NB4 (cell line): ENCODE data around the gene XPO5.

Experiments
- DNase-seq: peaks from one replicate; pipeline ENCODE4 v3.0.0; 2010; ENCODE audit warnings: low read depth
- H3K4me3 ChIP-seq: one replicate; pipeline ENCODE4 v1.5.1; 2011; ENCODE audit warnings: mild to moderate bottlenecking, low read depth, low read length, moderate library complexity
- MYC ChIP-seq: IDR thresholded peaks from 2 replicates; pipeline ENCODE4 v1.6.1; 2011; ENCODE audit warnings: low read depth, low read length
- POLR2A ChIP-seq: IDR thresholded peaks from 2 replicates; pipeline ENCODE4 v1.6.1; 2011; ENCODE audit warnings: mild to moderate bottlenecking; ENCODE audit not compliant: insufficient read length; ENCODE audit errors: extremely low read depth
- TF ChIP-seq, protein P1 (sequence below): IDR thresholded peaks from 2 replicates; pipeline ENCODE4 v1.6.1; 2011; ENCODE audit warnings: low read depth, low read length
- TF ChIP-seq, protein P2 (sequence below): IDR thresholded peaks from one replicate; pipeline ENCODE4 v1.5.1; 2012; ENCODE audit warnings: low read depth, low read length

Gene XPO5

DNA sequence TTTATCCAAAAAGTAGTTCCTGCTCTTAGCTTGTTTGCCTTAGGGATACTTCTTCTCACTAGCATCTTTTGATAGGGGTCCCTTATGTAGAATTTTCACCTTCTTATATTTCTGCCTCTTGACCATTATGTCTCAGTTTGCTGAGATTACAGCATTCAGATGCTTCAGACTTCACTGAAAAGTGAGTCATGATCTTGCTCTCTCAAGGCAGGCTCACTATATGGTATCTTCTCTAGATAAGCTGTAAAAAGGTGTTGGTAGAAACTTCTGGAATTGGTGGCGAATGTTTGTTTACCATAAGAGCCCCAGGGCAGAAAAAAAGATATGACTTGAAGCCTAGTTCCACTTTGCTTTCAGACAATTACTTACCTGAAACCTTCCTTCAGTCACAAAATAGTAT is 33.6 kb upstream of the XPO5 start:
- TF ChIP-seq MYC, result no peak
- TF ChIP-seq, protein P1, sequence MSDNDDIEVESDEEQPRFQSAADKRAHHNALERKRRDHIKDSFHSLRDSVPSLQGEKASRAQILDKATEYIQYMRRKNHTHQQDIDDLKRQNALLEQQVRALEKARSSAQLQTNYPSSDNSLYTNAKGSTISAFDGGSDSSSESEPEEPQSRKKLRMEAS, result no peak
- TF ChIP-seq, protein P2, sequence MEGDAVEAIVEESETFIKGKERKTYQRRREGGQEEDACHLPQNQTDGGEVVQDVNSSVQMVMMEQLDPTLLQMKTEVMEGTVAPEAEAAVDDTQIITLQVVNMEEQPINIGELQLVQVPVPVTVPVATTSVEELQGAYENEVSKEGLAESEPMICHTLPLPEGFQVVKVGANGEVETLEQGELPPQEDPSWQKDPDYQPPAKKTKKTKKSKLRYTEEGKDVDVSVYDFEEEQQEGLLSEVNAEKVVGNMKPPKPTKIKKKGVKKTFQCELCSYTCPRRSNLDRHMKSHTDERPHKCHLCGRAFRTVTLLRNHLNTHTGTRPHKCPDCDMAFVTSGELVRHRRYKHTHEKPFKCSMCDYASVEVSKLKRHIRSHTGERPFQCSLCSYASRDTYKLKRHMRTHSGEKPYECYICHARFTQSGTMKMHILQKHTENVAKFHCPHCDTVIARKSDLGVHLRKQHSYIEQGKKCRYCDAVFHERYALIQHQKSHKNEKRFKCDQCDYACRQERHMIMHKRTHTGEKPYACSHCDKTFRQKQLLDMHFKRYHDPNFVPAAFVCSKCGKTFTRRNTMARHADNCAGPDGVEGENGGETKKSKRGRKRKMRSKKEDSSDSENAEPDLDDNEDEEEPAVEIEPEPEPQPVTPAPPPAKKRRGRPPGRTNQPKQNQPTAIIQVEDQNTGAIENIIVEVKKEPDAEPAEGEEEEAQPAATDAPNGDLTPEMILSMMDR, result no peak
- TF ChIP-seq POLR2A, result no peak
- no peak overlapping the region for H3K4me3 ChIP-seq
- DNase-seq, result no peak

DNA sequence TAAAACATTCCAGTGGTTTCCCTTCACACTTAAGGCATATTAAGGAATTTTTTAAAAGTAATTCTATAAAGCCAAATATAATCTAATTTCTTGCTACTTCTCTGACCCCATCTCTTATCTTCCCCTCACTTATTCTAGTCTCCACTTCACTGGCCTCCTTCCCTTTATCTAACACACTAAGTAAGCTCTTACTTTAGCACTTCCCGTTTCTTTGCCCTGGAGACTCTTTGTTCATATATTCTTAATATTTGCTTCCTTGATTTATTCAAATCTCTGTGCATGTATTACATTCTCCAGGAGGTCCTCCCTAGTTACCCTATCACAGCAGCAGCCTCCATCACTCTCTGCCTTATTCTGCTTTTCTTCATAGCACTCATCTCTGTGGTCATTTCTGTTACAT is 33.0 kb upstream of the XPO5 start:
- TF ChIP-seq, protein P2, result no peak
- TF ChIP-seq MYC (no peak), POLR2A (no peak)
- TF ChIP-seq, protein P1, result no peak
- H3K4me3 ChIP-seq, result no peak overlapping the region
- DNase-seq, result no peak

DNA sequence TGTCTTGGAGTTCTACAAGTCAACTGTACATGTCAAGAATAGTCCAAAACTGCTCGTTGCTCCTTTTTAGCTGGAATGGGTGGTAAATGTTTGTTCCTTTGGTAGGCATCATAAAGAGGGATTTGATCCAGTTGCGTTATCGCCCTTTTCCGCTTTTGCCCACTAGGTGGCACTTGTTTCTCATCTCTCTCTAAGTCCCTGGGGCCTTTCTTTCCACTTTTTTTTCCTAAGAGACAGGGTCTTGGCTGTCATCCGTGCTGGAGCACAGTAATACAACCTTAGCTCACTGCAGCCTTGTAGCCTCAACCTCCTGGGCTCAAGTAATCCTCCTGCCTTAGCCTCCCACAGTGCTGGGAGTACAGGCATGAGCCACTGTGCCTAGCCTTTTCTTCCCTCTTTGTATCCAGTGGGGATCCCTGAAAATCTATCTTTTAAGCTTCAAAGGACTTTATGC is 32.5 kb upstream of the XPO5 start:
- H3K4me3 ChIP-seq, result no peak overlapping the region
- peak; percentile 79 for DNase-seq
- TF ChIP-seq, protein P2, result peak; percentile 91
- TF ChIP-seq MYC (no peak), POLR2A (no peak)
- TF ChIP-seq, protein P1, result no peak

DNA sequence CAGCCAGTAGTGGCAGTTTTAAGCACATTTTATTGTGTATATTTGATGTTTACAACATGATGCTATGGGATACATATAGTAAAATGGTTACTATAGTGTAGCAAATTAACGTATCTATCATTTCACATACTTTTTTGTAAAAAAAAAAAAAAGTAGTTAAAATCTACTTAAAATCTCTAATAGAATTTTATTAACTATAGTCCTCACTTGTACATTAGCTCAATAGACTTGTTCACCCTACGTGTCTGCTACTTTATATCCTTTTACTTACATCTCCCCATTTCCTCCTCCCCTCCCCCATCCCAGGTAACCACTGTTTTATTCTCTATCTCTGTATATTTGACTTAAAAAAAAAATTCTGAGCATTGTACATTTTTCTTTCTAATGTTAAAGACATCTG is 30.2 kb upstream of the XPO5 start:
- H3K4me3 ChIP-seq, result no peak overlapping the region
- DNase-seq, result no peak
- TF ChIP-seq MYC (no peak), POLR2A (no peak)
- TF ChIP-seq, protein P2, result no peak
- TF ChIP-seq, protein P1, result no peak

DNA sequence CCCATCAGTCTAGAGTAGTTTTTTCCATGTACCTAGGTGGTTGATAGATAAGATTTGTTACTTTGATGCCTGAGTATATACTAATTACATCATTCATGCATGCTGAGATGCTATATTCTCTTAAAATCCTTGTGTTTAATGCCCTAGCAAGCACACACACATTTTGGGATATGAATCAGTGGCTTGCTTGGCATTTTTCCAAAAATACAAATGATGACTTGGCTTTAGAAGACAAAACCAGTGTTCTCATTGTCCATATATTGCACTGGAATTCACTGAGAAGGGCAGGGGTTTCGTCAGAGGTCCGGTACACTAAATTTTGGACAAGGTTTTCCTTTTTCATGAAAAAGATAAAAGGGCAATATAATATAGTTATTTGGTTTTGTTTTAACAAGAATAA is 28.3 kb upstream of the XPO5 start:
- DNase-seq, result no peak
- TF ChIP-seq, protein P2, result no peak
- TF ChIP-seq POLR2A (no peak), MYC (no peak)
- TF ChIP-seq, protein P1, result no peak
- no peak overlapping the region for H3K4me3 ChIP-seq

DNA sequence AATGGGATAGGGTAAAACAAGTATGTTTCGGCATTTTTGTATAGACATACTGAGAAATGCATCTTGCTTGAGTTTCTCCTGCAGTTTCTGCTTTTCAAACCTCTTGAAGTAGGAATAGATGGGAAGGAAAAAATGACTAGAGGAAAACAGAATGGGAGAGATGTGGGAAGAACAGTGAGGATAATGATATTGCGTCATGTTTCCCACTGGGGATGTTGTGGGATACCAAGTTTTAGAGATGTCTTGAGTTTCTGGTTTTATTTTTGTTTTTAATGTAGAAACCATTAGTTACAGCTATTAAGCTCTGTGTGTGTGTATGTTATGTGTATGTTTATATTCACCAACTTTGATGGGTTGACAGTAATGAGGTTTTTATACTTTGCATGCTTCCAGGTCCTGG is 24.8 kb upstream of the XPO5 start:
- TF ChIP-seq, protein P2, result no peak
- TF ChIP-seq MYC, result no peak
- TF ChIP-seq, protein P1, result no peak
- no peak for TF ChIP-seq POLR2A
- H3K4me3 ChIP-seq, result no peak overlapping the region
- no peak for DNase-seq
